HG02973 (cell line): Measurements from ENCODE around the gene JADE3.
"Not testable (repeated sequence)": the region's sequence is repeated elsewhere in the genome, so short reads cannot be mapped to it uniquely, and the experiment has no call there.

ENCODE experiments used
- ATAC-seq: cut with Tn5 transposase; IDR thresholded peaks from one replicate; pipeline ENCODE4 v1.9.1; 2021; ENCODE audit warnings: moderate library complexity; ENCODE audit not compliant: unreplicated experiment

The JADE3 gene

DNA sequence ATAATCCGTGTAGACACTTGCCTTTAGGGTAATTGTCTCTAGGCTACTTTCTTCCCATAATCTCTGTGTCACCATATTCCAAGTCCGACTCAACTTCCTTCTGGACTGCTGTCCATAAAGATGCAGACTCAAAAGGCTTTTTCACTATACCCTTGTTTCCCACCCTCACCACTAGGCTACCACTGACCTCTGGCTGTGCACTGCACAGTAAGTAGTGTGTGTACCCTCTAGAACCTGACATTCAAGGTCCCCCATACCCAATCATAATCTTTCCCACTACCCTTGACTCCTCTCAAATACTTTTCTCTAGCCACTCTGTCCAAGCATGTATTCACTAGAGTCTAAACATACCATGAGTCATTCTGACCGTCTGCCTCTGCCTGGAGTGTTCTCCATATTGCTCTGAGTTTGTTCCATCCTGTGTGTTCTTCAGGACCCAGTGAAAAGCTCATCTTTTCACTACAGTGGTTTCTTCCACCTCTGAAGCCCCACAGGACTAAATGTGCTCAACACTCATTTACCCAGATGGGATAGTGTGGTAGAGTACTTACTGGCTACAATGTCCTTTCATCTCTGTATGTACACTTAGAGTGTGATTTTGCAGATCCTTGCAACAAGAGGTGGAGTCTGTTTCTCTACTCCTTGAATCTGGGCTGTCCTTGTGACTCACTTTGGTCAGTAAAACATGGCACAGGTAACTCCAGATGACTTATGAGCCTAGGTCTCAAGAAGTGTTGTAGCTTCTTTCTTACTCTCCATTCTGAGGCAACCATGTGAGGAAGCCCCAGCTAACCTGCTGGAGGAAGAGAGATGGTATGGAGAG lies 17.4 kb downstream of the JADE3 start:
- no peak for ATAC-seq

DNA sequence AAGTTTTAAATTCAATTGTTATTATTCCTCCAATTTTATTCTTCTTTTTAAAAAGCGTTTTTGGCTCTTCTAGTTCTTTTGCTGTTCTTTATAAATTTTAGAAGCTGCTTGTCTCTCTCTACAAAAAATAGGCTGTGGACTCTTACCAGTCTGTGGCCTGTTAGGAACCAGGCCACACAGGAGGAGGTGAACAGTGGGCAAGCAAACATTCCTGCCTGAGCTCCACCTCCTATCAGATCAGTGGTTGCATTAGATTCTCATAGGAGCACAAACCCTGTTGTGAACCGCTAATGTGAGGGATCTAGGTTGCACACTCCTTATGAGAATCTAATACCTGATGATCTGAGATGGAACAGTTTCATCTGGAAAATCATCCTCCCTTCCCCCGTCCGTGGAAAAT lies 23.1 kb downstream of the JADE3 start:
- ATAC-seq = no peak

DNA sequence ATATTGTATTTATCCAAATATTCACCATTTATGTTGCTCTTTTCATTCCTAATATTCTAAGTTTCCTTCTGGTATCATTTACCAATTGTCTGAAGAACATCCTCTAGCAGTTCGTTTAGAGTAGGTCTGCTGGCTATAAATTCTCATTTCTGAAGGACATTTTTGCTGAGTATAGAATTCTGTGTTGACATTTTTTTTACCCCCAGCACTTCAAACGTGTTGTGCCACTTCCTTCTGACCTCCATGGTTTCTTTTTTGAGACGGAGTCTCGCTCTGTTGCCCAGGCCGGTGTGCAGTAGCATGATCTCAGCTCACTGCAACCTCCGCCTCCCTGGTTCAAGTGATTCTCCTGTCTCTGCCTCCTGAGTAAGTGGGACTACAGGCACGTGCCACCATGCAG lies 26.4 kb downstream of the JADE3 start:
- no peak for ATAC-seq

DNA sequence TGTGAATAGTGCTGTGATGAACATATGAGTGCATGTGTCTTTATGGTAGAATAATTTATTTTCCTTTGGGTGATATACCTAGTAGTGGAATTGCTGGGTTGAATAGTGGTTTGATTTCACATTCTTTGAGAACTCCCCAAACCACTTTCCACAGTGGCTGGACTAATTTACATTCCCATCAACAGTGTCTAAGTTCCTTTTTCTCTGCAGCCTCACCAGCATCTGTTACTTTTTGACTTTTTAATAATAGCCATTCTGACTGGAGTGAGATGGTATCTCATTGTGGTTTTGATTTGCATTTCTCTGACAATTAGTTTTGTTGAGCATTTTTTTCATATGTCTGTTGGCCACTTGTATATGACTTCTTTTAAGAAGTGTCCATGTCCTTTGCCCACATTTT lies 29.1 kb downstream of the JADE3 start:
- no peak for ATAC-seq

DNA sequence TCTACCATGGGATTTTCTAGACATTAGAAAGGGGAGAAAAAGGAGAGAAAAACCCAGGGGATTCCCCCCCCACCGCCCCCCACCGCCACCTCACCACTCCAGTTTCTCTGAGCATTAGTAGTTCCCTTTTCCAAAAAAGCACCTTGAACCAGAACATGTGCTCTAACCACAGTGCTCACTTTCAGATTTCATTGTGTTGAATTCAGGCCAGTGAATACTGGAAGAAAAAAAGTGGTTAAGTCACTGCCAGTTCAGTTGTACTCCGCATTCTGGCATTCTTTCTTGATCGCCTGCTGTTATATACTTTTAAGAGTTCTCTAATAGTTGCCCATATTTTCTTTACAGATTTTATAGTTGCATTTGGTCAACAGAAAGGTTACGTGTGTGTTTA lies 40.9 kb downstream of the JADE3 start:
- ATAC-seq = peak; percentile 70

DNA sequence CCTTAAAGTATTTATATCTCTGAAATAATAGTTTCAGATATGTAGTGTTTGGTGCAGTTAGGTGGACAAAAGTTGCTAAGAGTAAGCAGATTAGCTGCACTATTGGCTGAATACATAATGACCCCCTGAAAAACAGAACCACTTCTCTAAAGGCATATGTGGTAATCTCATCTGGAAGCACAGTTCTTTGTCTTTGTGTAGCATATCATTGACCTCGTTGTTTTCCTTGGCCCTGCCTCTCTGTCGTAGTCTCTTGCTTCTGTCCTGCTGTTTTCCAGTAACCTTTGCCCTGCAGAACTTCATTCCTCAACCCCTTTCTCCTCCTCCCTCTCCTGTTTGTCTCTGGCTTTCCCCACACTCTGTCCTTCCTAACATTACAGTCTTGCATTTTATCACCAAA lies 41.4 kb downstream of the JADE3 start:
- peak; percentile 52 for ATAC-seq

DNA sequence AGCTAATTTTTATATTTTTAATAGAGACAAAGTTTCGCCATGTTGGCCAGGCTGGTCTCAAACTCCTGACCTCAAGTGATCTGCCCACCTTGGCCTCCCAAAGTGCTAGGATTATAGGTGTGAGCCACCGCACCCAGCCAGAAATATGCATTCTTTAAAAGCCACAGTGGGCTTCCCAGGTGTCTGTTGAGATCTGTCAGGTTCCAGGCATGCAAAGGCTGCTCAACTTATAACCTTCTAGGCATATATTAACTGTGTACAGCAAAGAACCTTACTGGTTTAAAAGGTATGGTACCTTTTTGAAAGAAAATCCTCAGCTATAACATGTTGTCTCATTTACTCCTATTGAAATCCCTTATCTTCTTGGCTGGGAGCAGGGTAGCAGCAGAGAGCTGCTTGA lies 42.5 kb downstream of the JADE3 start:
- no peak for ATAC-seq

DNA sequence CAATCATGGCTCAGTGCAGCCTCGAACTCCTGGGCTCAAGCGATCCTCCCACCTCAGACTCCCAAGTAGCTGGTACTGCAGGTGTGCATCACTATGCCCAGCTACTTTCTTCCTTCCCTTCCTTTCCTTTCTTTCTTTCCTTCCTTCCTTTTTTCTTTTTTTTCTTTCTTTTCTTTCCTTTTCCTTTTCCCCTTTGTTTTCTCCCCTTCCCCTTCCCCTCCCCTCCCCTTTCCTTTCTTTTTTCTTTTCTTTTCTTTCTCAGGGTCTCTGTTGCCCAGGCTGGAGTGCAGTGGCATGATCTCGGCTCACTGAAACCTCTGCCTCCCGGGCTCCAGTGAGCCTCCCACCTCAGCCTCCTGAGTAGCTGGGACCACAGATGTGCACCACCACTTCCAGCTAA lies 44.4 kb downstream of the JADE3 start:
- not testable (repeated sequence) for ATAC-seq

DNA sequence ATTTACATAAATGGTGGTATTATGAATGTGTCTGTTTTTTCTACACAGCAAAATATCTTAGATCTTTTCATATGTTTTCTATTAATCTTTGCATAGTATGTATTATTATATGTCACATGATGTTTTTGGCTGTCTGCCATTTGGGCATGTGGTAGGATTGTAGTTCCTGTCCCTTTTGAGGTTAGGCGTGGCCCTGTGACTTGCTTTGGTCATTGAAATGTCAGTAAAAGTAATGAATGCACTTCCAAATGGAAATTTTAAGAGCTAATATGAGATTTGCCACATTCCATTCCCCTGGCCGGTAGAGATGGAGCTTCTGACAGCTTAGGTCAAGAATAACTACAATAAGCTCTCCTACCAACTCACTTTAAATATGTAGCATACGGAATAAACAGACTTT lies 45.1 kb downstream of the JADE3 start:
- no peak for ATAC-seq

DNA sequence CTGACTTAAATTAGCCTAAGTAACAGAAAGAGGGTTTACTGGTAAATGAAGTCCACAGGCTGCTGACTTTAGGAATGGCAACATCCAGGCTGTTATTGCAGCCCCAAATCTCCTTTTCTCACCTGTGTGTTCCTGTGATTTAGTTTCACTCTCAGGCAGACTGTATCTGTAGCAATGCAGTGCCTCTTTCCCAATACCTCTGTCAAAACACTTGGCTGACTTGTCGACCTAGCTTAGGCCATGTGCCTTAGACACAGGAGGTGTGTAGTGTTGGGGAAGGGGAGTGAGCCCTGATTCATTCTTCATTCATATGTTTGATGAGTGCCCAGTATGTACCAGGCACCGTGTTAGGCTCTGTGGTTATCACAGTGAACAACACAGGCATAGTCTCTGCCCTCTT lies 46.9 kb downstream of the JADE3 start:
- ATAC-seq = no peak

DNA sequence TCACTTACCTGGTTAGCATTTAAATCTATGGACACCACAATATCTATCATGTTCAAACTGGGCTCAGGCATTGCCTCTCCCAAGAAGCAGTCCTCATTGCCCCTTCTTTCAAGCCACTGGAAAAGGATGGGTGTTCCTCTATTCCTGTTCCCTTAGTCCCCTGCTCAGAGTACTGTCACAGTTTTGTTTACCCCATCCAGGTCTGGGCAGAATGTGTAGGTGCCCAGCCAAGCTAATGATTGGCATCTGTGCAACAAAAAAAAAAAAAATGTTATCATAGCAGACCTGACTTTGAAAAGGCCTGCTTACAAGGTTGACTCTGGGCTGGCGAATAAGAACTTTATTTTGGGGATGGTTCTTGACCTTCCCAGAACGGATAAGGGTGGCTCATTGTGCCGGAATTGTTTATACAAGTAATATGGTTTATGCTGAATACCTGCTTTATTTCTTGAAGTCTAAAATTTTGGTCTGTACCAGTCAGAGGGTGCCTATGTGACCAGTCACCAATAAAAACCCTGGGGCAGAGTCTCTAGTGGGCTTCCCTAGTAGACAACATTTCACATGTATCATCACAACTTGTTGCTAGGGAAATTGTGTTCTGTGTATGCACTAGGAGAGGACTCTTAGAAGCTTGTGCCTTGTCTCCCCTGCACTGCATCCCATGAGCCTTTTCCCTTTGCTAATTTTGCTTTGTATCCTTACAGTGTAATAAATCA lies 47.9 kb downstream of the JADE3 start:
- ATAC-seq = no peak

DNA sequence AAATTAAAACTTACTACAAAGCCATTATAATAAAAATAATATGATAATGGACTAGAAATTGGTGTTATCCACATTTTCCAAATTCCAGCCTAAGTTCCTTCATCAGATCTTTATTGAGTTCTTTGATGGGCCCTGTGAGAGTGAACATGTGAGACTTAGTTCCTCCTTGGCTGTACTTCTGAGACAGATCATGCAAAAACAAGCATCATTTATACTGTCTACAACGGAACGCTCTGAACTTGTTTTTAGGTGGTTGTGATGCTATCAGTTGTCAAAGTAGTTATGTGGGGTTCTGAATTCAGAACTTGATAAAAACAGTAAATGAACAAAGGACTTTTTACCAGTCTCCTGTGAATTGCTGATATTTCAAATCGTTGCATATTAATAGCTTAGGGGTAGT lies 48.9 kb downstream of the JADE3 start:
- ATAC-seq = no peak

DNA sequence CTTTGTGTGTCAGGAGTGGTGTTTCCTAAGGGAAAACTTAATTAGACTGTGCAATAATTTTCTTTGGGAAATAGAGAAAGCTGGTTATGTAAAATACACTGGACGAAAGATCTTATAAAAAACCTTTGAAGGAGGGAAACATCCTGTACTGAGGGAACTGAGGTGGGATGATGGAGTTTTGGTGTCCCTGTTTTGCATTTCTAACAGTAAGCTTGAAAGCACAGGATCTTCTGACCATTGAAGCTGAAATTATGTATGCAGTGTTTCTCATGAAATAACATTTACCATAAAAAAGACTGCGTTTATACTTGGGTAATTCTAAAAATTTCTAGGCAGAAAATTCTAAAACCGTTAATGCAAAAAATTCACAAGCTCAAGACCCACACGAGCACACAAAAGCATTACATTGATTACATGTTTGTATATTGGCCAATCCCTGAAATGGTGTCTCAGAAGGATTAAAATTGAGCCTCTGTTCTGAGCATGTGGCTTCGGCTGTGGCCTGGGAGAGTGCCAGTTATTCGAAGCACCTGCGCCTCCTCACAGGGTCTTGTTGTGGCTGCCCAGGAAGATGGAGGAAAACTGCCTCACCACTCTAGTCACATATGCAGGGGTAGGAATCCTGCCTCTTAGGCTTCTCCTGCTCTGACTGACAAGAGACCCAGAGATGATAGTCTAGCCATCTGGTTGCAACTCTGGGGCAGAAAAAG lies 49.5 kb downstream of the JADE3 start:
- ATAC-seq = no peak

DNA sequence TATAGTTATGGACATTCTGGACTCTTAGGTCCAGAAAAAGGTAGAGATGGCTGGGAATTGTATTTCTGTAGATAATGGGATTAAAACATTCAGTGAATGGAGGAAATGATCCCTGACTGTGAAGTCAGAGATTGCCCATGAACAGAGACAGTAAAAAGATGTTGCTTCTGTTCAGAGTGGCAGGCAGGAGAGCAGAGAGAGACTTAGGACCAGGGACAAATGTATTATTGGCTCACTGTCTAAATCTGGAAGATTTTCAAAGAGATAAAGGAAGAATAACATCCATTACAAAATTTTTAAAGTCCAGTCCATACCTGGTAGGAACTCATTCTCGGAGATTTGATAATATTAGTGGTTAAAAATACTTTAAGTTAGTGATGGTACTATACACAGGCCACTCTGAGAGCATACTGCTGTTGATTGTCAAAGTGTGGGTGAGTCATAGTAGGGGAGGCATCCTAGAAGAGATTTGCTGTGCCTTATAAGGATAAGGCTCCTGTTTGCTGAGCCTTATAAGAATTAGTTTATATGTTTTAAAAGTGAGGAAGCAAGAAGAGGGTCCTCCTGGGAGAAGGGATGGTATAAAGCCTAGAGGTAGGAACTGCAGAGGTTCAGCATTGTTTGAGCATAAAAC lies 53.0 kb downstream of the JADE3 start:
- ATAC-seq = no peak

DNA sequence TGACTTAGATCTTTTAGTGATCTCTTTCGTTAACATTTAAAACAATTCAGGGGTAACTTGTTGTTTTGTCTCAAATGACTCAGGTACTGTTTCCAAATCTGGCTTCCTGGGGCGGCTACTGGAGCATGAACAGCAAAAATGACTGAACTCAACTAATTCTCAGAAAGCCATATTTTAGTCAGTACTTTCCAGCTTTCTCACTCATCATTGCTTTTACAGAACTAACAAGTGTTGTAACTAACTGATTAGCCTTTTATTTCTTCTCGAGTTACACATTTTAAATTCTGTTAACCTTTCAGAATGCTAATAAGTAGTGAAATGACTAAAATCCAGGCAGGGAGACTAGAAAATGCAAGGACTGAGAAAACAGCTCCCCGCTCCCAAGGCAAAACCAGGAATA lies 55.3 kb downstream of the JADE3 start:
- ATAC-seq = peak; percentile 70

DNA sequence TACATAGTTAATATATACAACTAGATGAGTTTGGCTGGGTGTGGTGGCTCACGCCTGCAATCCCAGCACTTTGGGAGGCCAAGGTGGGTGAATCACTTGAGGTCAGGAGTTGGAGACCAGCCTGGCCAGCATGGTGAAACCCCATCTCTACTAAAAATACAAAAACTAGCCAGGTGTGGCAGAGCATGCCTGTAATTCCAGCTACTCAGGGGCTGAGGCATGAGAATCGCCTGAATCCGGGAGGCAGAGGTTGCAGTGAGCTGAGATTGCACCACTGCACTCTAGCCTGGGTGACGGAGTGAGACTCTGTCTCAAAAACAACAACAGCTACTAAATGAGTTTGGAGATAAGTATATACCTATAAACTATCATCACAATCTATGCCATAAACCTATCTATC lies 64.8 kb downstream of the JADE3 start:
- not testable (repeated sequence) for ATAC-seq

DNA sequence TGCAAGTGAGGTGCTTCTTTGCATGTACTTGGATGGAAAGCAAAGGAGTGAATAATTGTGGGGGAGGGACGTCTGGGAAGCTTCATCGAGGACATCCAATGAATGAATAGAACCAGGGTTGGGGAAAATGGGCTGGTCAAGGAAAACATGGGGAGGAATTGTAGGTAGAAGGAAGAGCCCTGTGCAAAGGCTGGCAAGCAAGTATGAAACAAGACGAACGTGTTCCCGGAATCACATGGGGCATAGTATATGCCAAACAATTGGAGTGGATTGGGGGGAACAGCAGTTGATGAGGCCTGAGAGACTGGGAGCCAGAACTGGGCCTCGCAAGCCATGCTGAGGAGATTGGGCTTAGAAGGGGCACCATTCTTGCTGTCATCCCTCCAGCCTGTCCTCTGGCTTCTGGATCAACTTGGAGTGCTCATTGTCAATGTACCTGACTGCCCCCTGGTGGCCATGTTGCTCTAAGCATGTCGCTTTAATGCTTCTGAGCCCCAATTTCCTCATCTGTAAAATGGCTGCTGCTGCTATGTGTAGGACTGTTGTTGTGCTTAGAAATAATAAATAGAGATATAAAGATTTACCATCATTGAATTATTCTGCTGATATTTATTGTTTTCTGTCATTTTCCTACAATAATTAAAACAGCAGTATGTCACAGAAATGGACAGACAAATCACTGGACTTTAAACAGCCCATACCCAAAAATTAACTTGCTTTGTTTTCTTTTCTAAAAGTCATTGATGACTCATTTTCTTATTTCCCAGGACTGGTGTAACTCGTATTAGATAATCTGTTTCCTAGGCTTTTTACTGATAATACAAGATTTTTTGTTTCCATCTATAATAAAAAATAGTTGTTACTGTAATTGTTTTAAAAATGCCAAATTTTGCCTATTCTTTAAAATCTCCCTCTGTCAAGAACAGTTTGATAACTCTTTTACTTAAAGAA lies 66.4 kb downstream of the JADE3 start:
- ATAC-seq = no peak

DNA sequence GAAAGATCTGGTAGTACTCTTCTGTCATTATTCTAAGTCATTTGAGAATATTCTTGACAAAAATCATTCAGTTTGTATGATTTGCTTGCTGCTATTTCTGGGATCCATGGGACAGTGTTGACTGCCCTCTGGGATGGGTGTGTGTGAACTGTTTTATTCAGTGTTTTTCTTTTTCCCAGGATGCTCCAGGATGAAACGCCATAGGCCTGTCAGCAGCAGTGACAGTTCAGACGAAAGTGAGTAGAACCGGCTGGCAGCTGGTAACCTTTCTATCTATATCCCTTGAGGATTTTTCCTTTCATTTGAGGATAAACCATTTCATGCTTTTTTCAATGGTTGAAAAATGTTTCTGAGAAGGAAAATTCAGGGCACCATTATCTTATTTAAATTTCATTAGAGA lies 72.5 kb downstream of the JADE3 start:
- ATAC-seq = no peak

DNA sequence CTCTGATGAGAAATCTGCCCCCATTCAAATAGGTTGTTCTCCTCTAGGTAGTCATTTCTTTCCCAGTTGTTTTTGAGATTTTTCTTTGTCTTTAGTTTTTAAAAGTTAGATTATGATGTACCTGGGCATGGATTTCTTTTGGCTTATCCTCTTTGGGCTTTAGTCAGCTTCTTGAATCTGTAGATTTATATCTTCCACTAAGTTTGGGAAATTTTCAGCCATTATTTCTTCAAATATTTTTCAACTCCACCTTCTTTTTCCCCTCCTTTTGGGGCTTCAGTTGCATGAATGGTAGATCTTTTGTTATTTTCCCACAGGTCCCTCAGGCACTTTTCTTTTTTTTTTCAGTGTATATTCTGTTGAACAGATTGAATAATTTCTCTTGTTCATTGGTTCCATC lies 77.3 kb downstream of the JADE3 start:
- ATAC-seq = no peak

DNA sequence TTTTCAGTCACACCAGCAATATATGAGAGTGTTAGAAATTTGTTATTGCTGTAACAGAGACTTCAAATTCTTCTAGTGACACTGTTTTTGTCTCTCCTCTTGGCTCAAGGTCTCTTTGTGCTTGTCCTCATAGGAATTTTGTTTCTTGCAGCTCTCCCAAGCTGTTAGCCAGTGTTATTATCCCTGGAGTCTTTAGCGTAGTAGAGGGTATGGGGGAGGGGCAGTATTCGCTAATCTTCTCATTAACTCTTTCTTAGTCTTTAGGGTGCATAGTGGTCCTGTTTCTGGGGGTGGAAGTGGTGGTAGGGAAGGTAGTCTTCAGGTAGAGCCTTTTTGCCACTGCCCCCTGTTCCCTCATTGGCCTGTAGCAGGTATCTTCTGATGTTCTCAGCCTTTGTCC lies 79.4 kb downstream of the JADE3 start:
- ATAC-seq = no peak
